Hypothalamus (tissue), 51 donors: ENCODE data around the gene MRC2.
"Not testable (repeated sequence)": the region's sequence is repeated elsewhere in the genome, so short reads cannot be mapped to it uniquely, and the experiment has no call there.

Experiments
- DNase-seq, 51 donors: peaks; one replicate each; lab custom pipeline; 2025; lab: John Stamatoyannopoulos, UW

MRC2 gene

GRCh38 chr17:62613095-62613494 is 14.4 kb upstream of the MRC2 start:
- DNase-seq = not testable (repeated sequence)

GRCh38 chr17:62614142-62614541 is 13.3 kb upstream of the MRC2 start:
- no peak for DNase-seq

GRCh38 chr17:62615503-62615902 is 12.0 kb upstream of the MRC2 start:
- DNase-seq = no peak

GRCh38 chr17:62616993-62617893 is 10.2 kb upstream of the MRC2 start:
- DNase-seq = no peak

- DNase-seq = no peak
Observed at GRCh38 chr17:62617894-62618472, 9.5 kb upstream of the MRC2 start.

GRCh38 chr17:62618647-62619416 is 8.6 kb upstream of the MRC2 start:
- DNase-seq = no peak

- no peak for DNase-seq
Observed at GRCh38 chr17:62619417-62620155, 7.9 kb upstream of the MRC2 start.

- DNase-seq = no peak
Observed at GRCh38 chr17:62621223-62621622, 6.2 kb upstream of the MRC2 start.

GRCh38 chr17:62625184-62625869 is 2.1 kb upstream of the MRC2 start:
- no peak for DNase-seq

GRCh38 chr17:62625870-62626200 is 1.6 kb upstream of the MRC2 start:
- DNase-seq = no peak

GRCh38 chr17:62626719-62627218 is 701 bp upstream of the MRC2 start:
- peak in 1 of 51 donors; percentile 39 for DNase-seq

GRCh38 chr17:62627904-62628633 is 599 bp downstream of the MRC2 start:
- peak in 10 of 51 donors; percentile 14 to 43 (median 32) for DNase-seq

- DNase-seq = no peak
Observed at GRCh38 chr17:62628831-62629555, 1.5 kb downstream of the MRC2 start.

- DNase-seq = no peak
Observed at GRCh38 chr17:62629556-62630364, 2.3 kb downstream of the MRC2 start.

GRCh38 chr17:62630365-62631085 is 3.1 kb downstream of the MRC2 start:
- DNase-seq = no peak

- no peak for DNase-seq
Observed at GRCh38 chr17:62631086-62631935, 3.8 kb downstream of the MRC2 start.
